Measurements from ENCODE around the gene VPS35L.

GRCh38 chr16:19710191-19710908 is 154.8 kb downstream of the VPS35L start:
- TF ChIP-seq POLR2A (IDR thresholded peaks at IDR 0.05) (no peak), CTCF (IDR thresholded peaks at IDR 0.05) (no peak), EP300 (IDR thresholded peaks at IDR 0.05) (no peak)

Data from tibial nerve (tissue), 4 donors.